Measurements from ENCODE around the gene SPATA32. TPM values are rescaled to one million over a fixed set of nuclear protein-coding genes. Genes with fewer than 3 reads are reported as not detected.
A peak's percentile ranks its signal among the peaks of the same experiment; 100 is the strongest.

Gene SPATA32
- total RNA-seq, 1 experiment from 2014 or later, result not detected

DNA sequence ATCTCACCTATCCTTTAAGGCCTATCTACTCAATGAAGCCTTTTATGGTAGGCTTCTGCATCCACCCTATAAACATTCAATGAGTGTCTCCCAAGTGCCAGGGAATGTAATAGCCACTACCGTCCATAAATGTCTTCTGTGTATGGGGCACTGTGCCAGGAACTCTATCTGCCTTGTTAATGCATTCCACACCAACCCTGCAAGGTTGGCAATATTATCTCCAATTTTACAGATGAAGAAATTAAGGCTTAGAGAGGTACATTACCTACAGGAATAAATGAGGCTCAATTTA, 34.9 kb upstream of the SPATA32 start:
- intact Hi-C loops (cut with micrococcal nuclease), result no loop called here
- Mint-ChIP-seq H3K9me3 (ENCODE audit: unreplicated experiment) (no peaks in the 10 kb centered on the region), H3K4me3 (ENCODE audit: unreplicated experiment) (no peak overlapping the region), H3K27ac (ENCODE audit: low read depth, unreplicated experiment) (peak overlapping the region; percentile 73), H3K4me1 (ENCODE audit: insufficient read depth, unreplicated experiment) (peaks cover 67% of the 10 kb centered on the region), H3K27me3 (ENCODE audit: insufficient read depth, unreplicated experiment) (no peaks in the 10 kb centered on the region), H3K36me3 (ENCODE audit: insufficient read depth, unreplicated experiment) (peaks cover 21% of the 10 kb centered on the region)
- TF ChIP-seq, protein P1, sequence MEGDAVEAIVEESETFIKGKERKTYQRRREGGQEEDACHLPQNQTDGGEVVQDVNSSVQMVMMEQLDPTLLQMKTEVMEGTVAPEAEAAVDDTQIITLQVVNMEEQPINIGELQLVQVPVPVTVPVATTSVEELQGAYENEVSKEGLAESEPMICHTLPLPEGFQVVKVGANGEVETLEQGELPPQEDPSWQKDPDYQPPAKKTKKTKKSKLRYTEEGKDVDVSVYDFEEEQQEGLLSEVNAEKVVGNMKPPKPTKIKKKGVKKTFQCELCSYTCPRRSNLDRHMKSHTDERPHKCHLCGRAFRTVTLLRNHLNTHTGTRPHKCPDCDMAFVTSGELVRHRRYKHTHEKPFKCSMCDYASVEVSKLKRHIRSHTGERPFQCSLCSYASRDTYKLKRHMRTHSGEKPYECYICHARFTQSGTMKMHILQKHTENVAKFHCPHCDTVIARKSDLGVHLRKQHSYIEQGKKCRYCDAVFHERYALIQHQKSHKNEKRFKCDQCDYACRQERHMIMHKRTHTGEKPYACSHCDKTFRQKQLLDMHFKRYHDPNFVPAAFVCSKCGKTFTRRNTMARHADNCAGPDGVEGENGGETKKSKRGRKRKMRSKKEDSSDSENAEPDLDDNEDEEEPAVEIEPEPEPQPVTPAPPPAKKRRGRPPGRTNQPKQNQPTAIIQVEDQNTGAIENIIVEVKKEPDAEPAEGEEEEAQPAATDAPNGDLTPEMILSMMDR (IDR thresholded peaks at IDR 0.05; ENCODE audit: unreplicated experiment), result no peak
- BruUV-seq (replicated peaks), result no TSS peak
- POLR2A ChIA-PET, result interaction anchor here (2.2 to 5.9 kb wide), 4 partner anchors 10 to 75 kb away, joined by 9 to 133 read pairs (median 56); partner anchors contain the start of gene MAP3K14
- CTCF ChIA-PET, result interaction anchor here (4.7 kb wide), 1 partner anchor 15 kb away, joined by 34 read pairs; no protein-coding TSS in a partner anchor
- DNase-seq (ENCODE audit: unreplicated experiment), result no peak

DNA sequence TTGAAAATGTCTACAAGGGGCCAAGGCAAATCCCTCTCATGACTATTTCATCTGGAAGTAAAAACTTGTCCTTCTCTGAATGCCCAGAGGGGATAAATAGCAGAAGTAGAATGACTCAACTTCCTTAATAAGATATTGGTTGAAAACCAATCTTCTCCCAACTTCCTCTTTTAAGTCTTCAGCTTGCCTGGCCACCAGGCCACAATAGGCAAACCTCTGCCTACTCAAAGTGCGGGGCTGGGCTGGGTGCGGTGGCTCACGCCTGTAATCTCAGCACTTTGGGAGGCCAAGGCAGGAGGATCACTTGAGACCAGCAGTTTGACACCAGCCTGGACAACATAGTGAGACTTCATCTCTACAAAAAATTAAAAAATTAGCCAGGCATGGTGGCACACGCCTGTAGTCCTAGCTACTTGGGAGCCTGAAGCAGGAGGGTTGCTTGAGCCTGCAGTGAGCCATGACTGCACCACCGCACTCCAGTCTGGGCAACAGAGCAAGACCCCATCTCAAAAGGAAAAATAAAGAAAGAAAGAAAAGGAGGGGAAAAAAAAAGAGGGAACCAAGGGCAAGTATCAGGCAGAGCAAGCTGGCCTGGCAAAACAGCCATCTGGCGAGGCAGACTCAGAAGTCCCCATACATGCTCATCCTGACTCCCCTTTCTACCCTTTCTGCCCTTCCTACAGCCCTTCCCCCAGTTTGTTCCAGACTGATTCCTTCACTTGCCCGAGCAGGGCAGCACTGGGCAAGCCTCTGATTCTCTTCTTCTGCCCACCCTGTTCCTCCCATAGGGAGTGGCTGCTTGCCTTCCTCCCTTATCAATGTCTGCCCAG, 34.3 kb upstream of the SPATA32 start:
- DNase-seq (ENCODE audit: unreplicated experiment), result peak; percentile 60
- intact Hi-C loops (cut with micrococcal nuclease), result no loop called here
- H3K27me3 Mint-ChIP-seq (ENCODE audit: insufficient read depth, unreplicated experiment), result no peaks in the 10 kb centered on the region
- no peaks in the 10 kb centered on the region for H3K9me3 Mint-ChIP-seq (ENCODE audit: unreplicated experiment)
- no peak overlapping the region for H3K4me3 Mint-ChIP-seq (ENCODE audit: unreplicated experiment)
- H3K4me1 Mint-ChIP-seq (ENCODE audit: insufficient read depth, unreplicated experiment), result peaks cover 67% of the 10 kb centered on the region
- H3K27ac Mint-ChIP-seq (ENCODE audit: low read depth, unreplicated experiment), result peak overlapping the region; percentile 73
- peaks cover 21% of the 10 kb centered on the region for H3K36me3 Mint-ChIP-seq (ENCODE audit: insufficient read depth, unreplicated experiment)
- TF ChIP-seq, protein P1 (IDR thresholded peaks at IDR 0.05; ENCODE audit: unreplicated experiment), result no peak
- ChIA-PET CTCF (interaction anchor here (0.7 to 4.9 kb wide), 4 partner anchors 10 to 19 kb away, joined by 3 to 40 read pairs (median 20); no protein-coding TSS in a partner anchor), POLR2A (interaction anchor here (1.1 to 5.9 kb wide), 6 partner anchors 10 to 86 kb away, joined by 4 to 133 read pairs (median 40); partner anchors contain the start of gene MAP3K14)
- no TSS peak for BruUV-seq (replicated peaks)

GRCh38 chr17:45294506-45294905, 32.6 kb upstream of the SPATA32 start:
- peak; percentile 62 for DNase-seq (ENCODE audit: unreplicated experiment)
- ChIA-PET CTCF (interaction anchor here (1.0 to 4.9 kb wide), 13 partner anchors 9 to 100 kb away, joined by 3 to 40 read pairs (median 6); partner anchors contain the start of gene MAP3K14), POLR2A (interaction anchor here (0.7 to 5.9 kb wide), 13 partner anchors 8 to 87 kb away, joined by 3 to 133 read pairs (median 9); partner anchors contain the start of gene MAP3K14)

More at GRCh38 chr17:45294506-45294905, 32.6 kb upstream of the SPATA32 start:
- TF ChIP-seq, protein P1 (IDR thresholded peaks at IDR 0.05; ENCODE audit: unreplicated experiment), result no peak
- H3K4me3 Mint-ChIP-seq (ENCODE audit: unreplicated experiment), result peak overlapping the region; percentile 8
- no TSS peak for BruUV-seq (replicated peaks)
- no peaks in the 10 kb centered on the region for H3K27me3 Mint-ChIP-seq (ENCODE audit: insufficient read depth, unreplicated experiment)
- peaks cover 58% of the 10 kb centered on the region for H3K4me1 Mint-ChIP-seq (ENCODE audit: insufficient read depth, unreplicated experiment)
- no peaks in the 10 kb centered on the region for H3K9me3 Mint-ChIP-seq (ENCODE audit: unreplicated experiment)
- intact Hi-C loops (cut with micrococcal nuclease), result loop anchor here (5.0 kb wide), 1 partner anchor 78 kb away; no protein-coding TSS in a partner anchor
- H3K27ac Mint-ChIP-seq (ENCODE audit: low read depth, unreplicated experiment), result peak overlapping the region; percentile 68
- peaks cover 32% of the 10 kb centered on the region for H3K36me3 Mint-ChIP-seq (ENCODE audit: insufficient read depth, unreplicated experiment)

Data from MCF 10A (cell line).